HG02870 (cell line): ENCODE results near the gene KIF13A.
"Not testable (repeated sequence)": the region's sequence is repeated elsewhere in the genome, so short reads cannot be mapped to it uniquely, and the experiment has no call there.

Source experiments
- ATAC-seq: cut with Tn5 transposase; IDR thresholded peaks from one replicate; pipeline ENCODE4 v1.9.1; 2021; ENCODE audit warnings: mild to moderate bottlenecking, moderate library complexity; ENCODE audit not compliant: unreplicated experiment

The KIF13A gene

GRCh38 chr6:17935188-17936149 lies 52.0 kb downstream of the KIF13A start:
- ATAC-seq: no peak

GRCh38 chr6:17933716-17934115 lies 53.7 kb downstream of the KIF13A start:
- ATAC-seq: no peak

GRCh38 chr6:17932330-17932852 lies 55.0 kb downstream of the KIF13A start:
- no peak for ATAC-seq

- ATAC-seq: no peak
Measured at GRCh38 chr6:17931227-17931626, 56.2 kb downstream of the KIF13A start.

GRCh38 chr6:17930321-17930993 lies 57.0 kb downstream of the KIF13A start:
- no peak for ATAC-seq

GRCh38 chr6:17928514-17929430 lies 58.7 kb downstream of the KIF13A start:
- ATAC-seq: no peak

- no peak for ATAC-seq
Measured at GRCh38 chr6:17927705-17928104, 59.7 kb downstream of the KIF13A start.

GRCh38 chr6:17923401-17923863 lies 64.0 kb downstream of the KIF13A start:
- ATAC-seq: no peak

- no peak for ATAC-seq
Measured at GRCh38 chr6:17921454-17921853, 66.0 kb downstream of the KIF13A start.

- no peak for ATAC-seq
Measured at GRCh38 chr6:17919496-17919895, 67.9 kb downstream of the KIF13A start.

GRCh38 chr6:17917837-17918763 lies 69.3 kb downstream of the KIF13A start:
- ATAC-seq: no peak

GRCh38 chr6:17914651-17915050 lies 72.8 kb downstream of the KIF13A start:
- ATAC-seq: no peak

GRCh38 chr6:17912521-17912920 lies 74.9 kb downstream of the KIF13A start:
- ATAC-seq: no peak

GRCh38 chr6:17911656-17912055 lies 75.8 kb downstream of the KIF13A start:
- not testable (repeated sequence) for ATAC-seq

GRCh38 chr6:17910189-17910588 lies 77.2 kb downstream of the KIF13A start:
- no peak for ATAC-seq

GRCh38 chr6:17908831-17909230 lies 78.6 kb downstream of the KIF13A start:
- no peak for ATAC-seq

GRCh38 chr6:17907406-17908229 lies 79.8 kb downstream of the KIF13A start:
- no peak for ATAC-seq
